Retinal pigment epithelial cell (primary cell): ENCODE measurements around the gene SMOC1.

ENCODE experiments used
- DNase-seq: peaks from one replicate; pipeline ENCODE4 v3.0.0-alpha.2; 2010; ENCODE audit warnings: low read depth
- H3K4me3 ChIP-seq: 2 replicates; pipeline ENCODE4 v1.5.1; 2011; ENCODE audit warnings: mild to moderate bottlenecking, low read length, control low read depth, moderate library complexity
- TF ChIP-seq, protein P1 (sequence below): conservative IDR thresholded peaks from 2 replicates; pipeline ENCODE4 v1.5.1; 2011; ENCODE audit warnings: low read depth, low read length, control low read depth, inconsistent platforms

Gene SMOC1

DNA sequence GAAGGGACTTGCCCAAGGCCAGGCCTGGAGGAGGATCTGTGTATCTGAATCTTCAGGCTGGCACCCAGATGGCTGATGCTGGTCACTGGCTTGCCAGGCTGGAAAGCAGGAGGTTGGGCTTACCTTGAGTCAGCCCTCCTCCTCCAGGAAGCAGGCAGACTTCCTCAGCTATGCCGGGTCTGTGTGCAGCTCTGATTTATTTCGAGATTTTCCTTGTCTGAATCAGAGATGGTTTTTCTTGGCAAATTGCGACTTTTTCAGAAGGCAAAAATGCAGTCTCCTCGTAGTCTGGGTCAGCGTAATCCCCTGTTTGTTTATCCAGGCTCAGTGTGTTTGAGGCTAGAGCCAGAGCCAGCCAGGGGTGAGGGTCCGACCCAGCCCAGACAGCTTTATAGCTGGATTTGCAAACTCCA lies 48.9 kb downstream of the SMOC1 start:
- no peak overlapping the region for H3K4me3 ChIP-seq
- no peak for DNase-seq
- TF ChIP-seq, protein P1, sequence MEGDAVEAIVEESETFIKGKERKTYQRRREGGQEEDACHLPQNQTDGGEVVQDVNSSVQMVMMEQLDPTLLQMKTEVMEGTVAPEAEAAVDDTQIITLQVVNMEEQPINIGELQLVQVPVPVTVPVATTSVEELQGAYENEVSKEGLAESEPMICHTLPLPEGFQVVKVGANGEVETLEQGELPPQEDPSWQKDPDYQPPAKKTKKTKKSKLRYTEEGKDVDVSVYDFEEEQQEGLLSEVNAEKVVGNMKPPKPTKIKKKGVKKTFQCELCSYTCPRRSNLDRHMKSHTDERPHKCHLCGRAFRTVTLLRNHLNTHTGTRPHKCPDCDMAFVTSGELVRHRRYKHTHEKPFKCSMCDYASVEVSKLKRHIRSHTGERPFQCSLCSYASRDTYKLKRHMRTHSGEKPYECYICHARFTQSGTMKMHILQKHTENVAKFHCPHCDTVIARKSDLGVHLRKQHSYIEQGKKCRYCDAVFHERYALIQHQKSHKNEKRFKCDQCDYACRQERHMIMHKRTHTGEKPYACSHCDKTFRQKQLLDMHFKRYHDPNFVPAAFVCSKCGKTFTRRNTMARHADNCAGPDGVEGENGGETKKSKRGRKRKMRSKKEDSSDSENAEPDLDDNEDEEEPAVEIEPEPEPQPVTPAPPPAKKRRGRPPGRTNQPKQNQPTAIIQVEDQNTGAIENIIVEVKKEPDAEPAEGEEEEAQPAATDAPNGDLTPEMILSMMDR, result no peak

DNA sequence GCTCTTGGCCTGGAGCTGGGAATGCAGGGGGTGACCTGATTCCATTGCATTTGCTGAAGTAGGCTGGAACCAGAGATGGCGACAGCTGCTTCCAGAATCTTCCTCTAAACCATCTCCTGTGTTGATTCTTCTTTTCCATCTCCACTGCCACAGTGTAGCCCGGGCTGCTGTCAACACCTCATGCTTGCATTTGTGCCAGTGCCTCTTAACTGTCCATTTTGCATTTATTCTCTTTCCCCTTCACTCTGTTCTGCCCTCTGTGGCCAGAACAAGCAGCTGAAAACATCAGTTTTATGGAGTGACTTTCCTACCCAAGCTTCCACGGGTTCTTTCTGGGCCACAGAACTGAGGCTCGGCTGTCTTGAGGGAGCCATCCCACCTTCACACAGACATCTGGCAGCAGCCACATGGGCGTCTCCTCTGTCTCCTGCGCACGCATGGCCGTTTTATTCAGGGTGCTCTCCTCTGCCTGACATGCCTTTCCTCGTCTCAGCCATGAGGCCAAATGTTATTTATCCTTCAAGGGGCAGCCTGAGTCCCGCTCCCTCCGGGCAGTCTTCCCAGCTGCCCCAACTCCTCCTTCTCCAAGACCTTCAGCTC lies 51.7 kb downstream of the SMOC1 start:
- no peak for DNase-seq
- no peak overlapping the region for H3K4me3 ChIP-seq
- TF ChIP-seq, protein P1, result no peak

DNA sequence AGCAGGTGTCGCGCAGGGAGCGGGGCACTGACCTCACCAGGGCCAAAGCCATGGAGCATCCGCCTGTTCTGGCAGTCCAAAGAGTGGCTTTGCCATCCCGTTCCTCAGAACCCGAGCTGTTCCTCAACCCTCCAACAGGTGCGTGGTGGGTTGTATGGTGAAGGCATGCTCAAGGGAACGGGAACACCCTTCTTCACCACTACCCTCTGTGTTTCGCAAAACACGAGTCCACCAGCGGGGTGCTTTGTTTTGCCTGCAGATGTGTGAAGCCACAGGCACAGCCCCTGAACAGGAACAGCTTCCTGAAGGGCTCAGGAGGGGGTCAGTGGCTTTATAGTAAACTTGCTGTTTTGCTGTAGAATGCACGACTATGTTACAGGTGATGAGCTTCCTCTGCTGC lies 52.7 kb downstream of the SMOC1 start:
- DNase-seq, result no peak
- TF ChIP-seq, protein P1, result no peak
- no peak overlapping the region for H3K4me3 ChIP-seq

DNA sequence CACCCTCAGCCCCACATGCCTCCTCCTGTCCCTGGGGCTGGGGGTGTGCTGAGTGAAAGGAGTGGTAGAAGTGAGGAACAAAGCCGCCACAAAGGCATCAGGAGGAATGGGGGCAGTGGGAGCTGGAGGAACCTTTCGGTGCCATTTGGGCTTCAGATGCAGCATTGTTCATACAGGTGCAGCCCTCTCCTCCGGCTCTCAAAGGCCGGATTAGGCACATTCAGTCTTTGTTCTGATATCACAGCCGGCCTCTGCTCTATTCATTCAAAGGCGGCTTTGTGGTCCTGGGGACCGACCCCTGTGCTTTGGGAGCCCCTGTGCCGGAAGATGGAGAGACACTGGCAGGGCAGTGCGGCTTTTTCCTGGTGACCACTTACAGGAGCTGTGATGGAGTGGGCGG lies 53.2 kb downstream of the SMOC1 start:
- no peak overlapping the region for H3K4me3 ChIP-seq
- DNase-seq, result no peak
- TF ChIP-seq, protein P1, result no peak

DNA sequence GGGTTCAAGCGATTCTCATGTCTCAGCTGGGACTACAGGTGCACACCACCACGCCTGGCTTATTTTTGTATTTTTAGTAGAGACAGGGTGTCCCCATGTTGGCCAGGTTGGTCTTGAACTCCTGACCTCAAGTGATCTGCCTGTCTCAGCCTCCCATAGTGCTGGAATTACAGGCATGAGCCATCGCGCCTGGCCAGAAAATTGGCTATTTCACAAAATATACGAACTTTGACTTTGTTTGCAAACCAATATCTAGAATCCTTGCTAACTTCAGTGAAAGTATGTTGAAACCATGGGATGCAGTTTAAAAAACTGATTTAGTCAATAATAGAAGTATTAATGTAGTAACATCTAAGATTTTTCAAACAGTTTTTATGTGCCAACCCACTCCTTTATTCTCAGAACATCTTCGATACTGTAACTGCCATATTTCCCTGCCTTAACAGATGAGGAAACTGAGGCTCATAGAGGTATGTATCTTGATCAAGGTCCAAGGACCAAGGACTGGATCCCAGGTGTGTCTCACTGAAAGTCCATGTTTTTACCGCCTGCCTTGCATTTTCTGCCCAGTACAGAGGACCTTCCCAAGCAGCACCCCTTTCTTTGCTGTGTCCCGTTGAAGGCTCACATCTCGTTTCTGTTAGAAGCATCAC lies 54.5 kb downstream of the SMOC1 start:
- H3K4me3 ChIP-seq, result no peak overlapping the region
- TF ChIP-seq, protein P1, result no peak
- no peak for DNase-seq

DNA sequence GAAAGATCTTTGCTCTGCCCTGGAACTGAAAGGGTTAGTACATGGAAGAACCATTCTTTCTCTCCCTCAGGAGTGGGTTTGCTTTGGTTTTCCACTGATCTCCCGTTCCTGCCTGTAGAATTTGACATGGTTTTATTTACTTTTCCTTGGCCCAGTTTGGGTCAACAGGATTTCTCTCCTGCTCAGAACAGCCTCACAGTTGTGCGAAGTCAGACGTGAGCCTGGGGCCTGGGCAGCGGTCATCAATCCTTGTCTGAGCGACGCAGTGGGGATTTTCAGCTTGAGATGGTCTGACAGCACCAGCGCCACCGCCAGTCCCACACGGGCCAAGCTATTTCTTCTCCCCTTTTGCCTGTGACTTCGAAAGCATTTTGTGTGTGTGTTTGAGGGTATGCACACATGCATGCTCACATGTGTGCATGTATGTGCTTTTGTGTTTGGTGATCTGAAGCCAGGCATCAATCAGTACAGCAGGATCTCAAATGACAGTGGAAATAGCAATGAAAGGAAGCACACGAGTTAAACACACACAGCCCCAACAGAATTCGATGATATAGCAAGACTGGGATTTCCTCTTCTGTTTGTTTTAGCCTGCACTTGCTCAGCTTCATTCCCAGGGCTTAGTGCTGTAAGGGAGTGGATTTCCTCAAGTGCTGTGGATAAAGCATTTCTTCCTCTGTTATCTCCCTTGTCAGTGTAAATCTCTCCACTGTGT lies 58.3 kb downstream of the SMOC1 start:
- no peak for DNase-seq
- TF ChIP-seq, protein P1, result no peak
- no peak overlapping the region for H3K4me3 ChIP-seq
